ENCODE measurements around the gene OTOP1. TPM values are rescaled to one million over a fixed set of nuclear protein-coding genes. Genes with fewer than 3 reads are reported as not detected.

Gene OTOP1
- total RNA-seq, 1 experiment from 2014 or later, result not detected

DNA sequence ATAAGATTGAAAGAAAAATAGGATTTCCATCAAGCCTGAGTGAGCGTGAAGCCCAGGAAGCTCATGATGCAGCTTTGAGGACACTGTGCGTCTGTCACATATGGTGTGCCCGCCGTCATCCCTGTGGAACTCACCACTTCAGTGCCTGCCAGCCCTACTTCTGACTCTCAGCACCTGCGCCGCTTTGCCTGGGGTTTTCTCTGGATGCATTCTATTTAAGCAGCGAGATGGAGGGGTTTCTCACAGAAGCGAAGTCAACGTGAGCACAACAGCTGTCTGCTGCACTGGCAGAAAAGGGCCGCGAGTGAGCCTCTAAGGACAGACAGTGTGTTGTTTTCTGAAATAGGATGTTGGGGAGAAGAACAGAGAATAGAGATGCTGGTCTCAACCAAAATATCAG is 27.5 kb upstream of the OTOP1 start:
- Histone ChIP-seq H3K9me3 (ENCODE audit: control insufficient read depth, low read depth, low read length) (no peaks in the 10 kb centered on the region), H2BK15ac (ENCODE audit: low read depth, low read length) (no peak overlapping the region), H4K91ac (ENCODE audit: insufficient read length, low read depth, low read length) (no peak overlapping the region), H2BK5ac (ENCODE audit: insufficient read length, low read length) (no peak overlapping the region), H3K56ac (ENCODE audit: insufficient read length, low read depth, low read length) (no peak overlapping the region), H3K4me2 (ENCODE audit: insufficient read depth, insufficient read length, low read length) (no peak overlapping the region), H2AK5ac (ENCODE audit: insufficient read length, low read length) (no peak overlapping the region), H3K4ac (ENCODE audit: low read depth, low read length) (no peak overlapping the region), H3K23me2 (ENCODE audit: insufficient read length, low read depth, low read length, poor library complexity, severe bottlenecking) (no peaks in the 10 kb centered on the region), H2AFZ (ENCODE audit: low read length) (no peak overlapping the region), H2BK12ac (ENCODE audit: insufficient read length, low read depth, low read length) (no peak overlapping the region), H2BK120ac (ENCODE audit: low read depth, low read length, poor library complexity, severe bottlenecking) (no peak overlapping the region), H2BK20ac (ENCODE audit: low read depth, low read length, poor library complexity, severe bottlenecking) (no peak overlapping the region), H3T11ph (ENCODE audit: low read length) (no peak overlapping the region), H3K27ac (ENCODE audit: insufficient read length, low read depth, low read length) (no peak overlapping the region), H4K8ac (replicated peaks; ENCODE audit: insufficient read length, low read depth, low read length) (no peak overlapping the region), H3K4me1 (ENCODE audit: insufficient read depth, low read length) (no peaks in the 10 kb centered on the region), H4K5ac (ENCODE audit: insufficient read length, low read depth, low read length) (no peak overlapping the region), H4K20me1 (ENCODE audit: control insufficient read depth, insufficient read depth, insufficient read length) (no peaks in the 10 kb centered on the region), H3K79me2 (ENCODE audit: insufficient read depth, low read length) (no peaks in the 10 kb centered on the region), H3K79me1 (ENCODE audit: insufficient read depth, low read depth, low read length, poor library complexity, severe bottlenecking) (no peaks in the 10 kb centered on the region), H3K14ac (ENCODE audit: insufficient read depth, low read length) (no peak overlapping the region), H3K27me3 (ENCODE audit: insufficient read depth, low read length) (peaks cover 3% of the 10 kb centered on the region; the same call in 1 of the 2 replicates), H3K23ac (ENCODE audit: insufficient read length, low read depth, low read length) (no peak overlapping the region), H3K18ac (ENCODE audit: insufficient read length, low read depth, low read length) (no peak overlapping the region), H3K9ac (ENCODE audit: extremely low read depth, insufficient read length, low read length) (no peak overlapping the region)
- Mint-ChIP-seq H3K9me3 (no peaks in the 10 kb centered on the region), H3K4me1 (peaks cover 2 to 5% of the 10 kb centered on the region in 2 experiments), H3K4me3 (no peak overlapping the region), H3K27ac (no peak overlapping the region), H3K36me3 (ENCODE audit: insufficient read depth in 1 of 3, low read depth in 3 of 3) (no peaks in the 10 kb centered on the region), H3K27me3 (ENCODE audit: low read depth) (peaks cover 16% of the 10 kb centered on the region)
- no peak for DNase-seq
- TF ChIP-seq CTCF (conservative IDR thresholded peaks at IDR 0.05), result no peak
- WGBS (ENCODE audit: extremely low coverage, insufficient read length, low lambda C conversion rate), result no CpG with 5 or more reads among the region's 11 CpGs
